Neural cell (in vitro differentiated cells): ENCODE data around the gene ISCA2.

Experiments
- CTCF ChIP-seq: fragments of 450-650 bp; IDR thresholded peaks from 2 replicates; pipeline ENCODE4 v1.5.1; 2014; ENCODE audit warnings: antibody characterized with exemption, mild to moderate bottlenecking, moderate library complexity; ENCODE audit not compliant: poor library complexity, severe bottlenecking
- EP300 ChIP-seq: fragments of 450-650 bp; conservative IDR thresholded peaks from 2 replicates; pipeline ENCODE4 v1.6.1; 2014; ENCODE audit warnings: antibody characterized with exemption, mild to moderate bottlenecking, moderate library complexity; ENCODE audit not compliant: poor library complexity, severe bottlenecking
- EZH2 ChIP-seq: fragments of 200-600, 300-800 bp; shearing (Covaris generic), sonication (generic); IDR thresholded peaks from 2 replicates; pipeline ENCODE4 v1.6.1; 2014; ENCODE audit warnings: antibody characterized with exemption, low read length, borderline replicate concordance, mild to moderate bottlenecking; ENCODE audit not compliant: insufficient read depth, poor library complexity, severe bottlenecking
- MXI1 ChIP-seq: fragments of 450-650 bp; conservative IDR thresholded peaks from 2 replicates; pipeline ENCODE4 v1.6.1; 2014; ENCODE audit warnings: antibody characterized with exemption, mild to moderate bottlenecking; ENCODE audit not compliant: poor library complexity, severe bottlenecking
- POLR2AphosphoS5 ChIP-seq: IDR thresholded peaks from 2 replicates; pipeline ENCODE4 v1.6.1; 2012
- REST ChIP-seq: IDR thresholded peaks from 2 replicates; pipeline ENCODE4 v1.6.1; 2012; ENCODE audit warnings: borderline replicate concordance
- SMC3 ChIP-seq: fragments of 450-650 bp; conservative IDR thresholded peaks from 2 replicates; pipeline ENCODE4 v1.6.1; 2014; ENCODE audit warnings: antibody characterized with exemption, mild to moderate bottlenecking, moderate library complexity; ENCODE audit not compliant: poor library complexity

- TF ChIP-seq CTCF = no peak
- TF ChIP-seq SMC3 = no peak
- no peak for TF ChIP-seq POLR2AphosphoS5
- no peak for TF ChIP-seq REST
- TF ChIP-seq EP300 = no peak
- TF ChIP-seq EZH2 = no peak
- TF ChIP-seq MXI1 = no peak
These were observed 51.8 kb downstream of the ISCA2 start for GRCh38 chr14:74545386-74545785.
